ENCODE measurements around the gene ANKRD33.
"Not testable (repeated sequence)": the region's sequence is repeated elsewhere in the genome, so short reads cannot be mapped to it uniquely, and the experiment has no call there.

Gene ANKRD33

GRCh38 chr12:51883998-51884675 is 3.8 kb upstream of the ANKRD33 start:
- no peak for TF ChIP-seq CTCF (IDR thresholded peaks at IDR 0.05)
- H3K4me3 ChIP-seq (ENCODE audit: low read depth, low read length): no peak overlapping the region

DNA sequence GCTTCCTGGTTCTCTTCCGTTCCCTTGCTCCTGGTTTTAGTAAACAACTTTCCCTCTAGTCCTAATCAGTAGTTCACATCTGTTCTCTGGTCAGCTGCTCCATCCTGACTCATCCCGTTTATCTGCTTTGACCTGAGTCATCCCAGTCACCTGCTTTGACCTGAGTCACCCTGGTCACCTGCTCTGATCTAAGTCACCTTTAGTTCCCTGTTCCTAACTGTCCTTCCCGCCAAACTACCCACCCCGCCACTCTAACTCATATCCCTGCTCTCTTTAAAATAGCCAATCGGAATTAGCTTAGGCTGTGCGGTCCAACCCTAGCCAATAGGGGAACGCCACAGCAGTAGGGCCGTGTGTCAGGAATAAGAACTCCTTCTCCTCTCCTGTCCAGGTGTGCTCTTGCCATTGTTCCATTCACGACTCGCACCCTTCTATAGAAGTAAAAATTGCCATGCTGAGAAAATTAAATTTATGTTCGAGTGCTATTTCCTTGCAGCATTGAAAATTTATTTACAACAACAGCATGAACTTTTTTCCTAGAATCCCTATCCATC is 3.1 kb upstream of the ANKRD33 start:
- no peaks in the 10 kb centered on the region for H3K27me3 ChIP-seq (ENCODE audit: control insufficient read depth, insufficient read depth, low read length)
- H3K4me1 ChIP-seq: peaks cover 50% of the 10 kb centered on the region
- peak overlapping the region; percentile 27 for H2AFZ ChIP-seq
- H3K9ac ChIP-seq: no peak overlapping the region
- H3K79me2 ChIP-seq: no peaks in the 10 kb centered on the region
- no peaks in the 10 kb centered on the region for H3K36me3 ChIP-seq (ENCODE audit: control insufficient read depth, insufficient read depth, low read length)
- H3K4me2 ChIP-seq (ENCODE audit: low read length): peak overlapping the region; percentile 1
- no peaks in the 10 kb centered on the region for H3K9me3 ChIP-seq (ENCODE audit: control insufficient read depth, low read length)
- TF ChIP-seq CTCF (IDR thresholded peaks at IDR 0.05): no peak
- no peak overlapping the region for H3K4me3 ChIP-seq (ENCODE audit: low read depth, low read length)
- peak overlapping the region; percentile 70 for H3K27ac ChIP-seq

More at GRCh38 chr12:51883998-51884675, 3.8 kb upstream of the ANKRD33 start:
- Histone ChIP-seq H3K27ac (peak overlapping the region; percentile 70), H3K36me3 (ENCODE audit: control insufficient read depth, insufficient read depth, low read length) (no peaks in the 10 kb centered on the region), H2AFZ (peak overlapping the region; percentile 27), H3K9me3 (ENCODE audit: control insufficient read depth, low read length) (no peaks in the 10 kb centered on the region), H3K4me1 (peaks cover 43% of the 10 kb centered on the region), H3K9ac (no peak overlapping the region), H3K4me2 (ENCODE audit: low read length) (peak overlapping the region; percentile 9), H3K27me3 (ENCODE audit: control insufficient read depth, insufficient read depth, low read length) (no peaks in the 10 kb centered on the region), H3K79me2 (no peaks in the 10 kb centered on the region)

DNA sequence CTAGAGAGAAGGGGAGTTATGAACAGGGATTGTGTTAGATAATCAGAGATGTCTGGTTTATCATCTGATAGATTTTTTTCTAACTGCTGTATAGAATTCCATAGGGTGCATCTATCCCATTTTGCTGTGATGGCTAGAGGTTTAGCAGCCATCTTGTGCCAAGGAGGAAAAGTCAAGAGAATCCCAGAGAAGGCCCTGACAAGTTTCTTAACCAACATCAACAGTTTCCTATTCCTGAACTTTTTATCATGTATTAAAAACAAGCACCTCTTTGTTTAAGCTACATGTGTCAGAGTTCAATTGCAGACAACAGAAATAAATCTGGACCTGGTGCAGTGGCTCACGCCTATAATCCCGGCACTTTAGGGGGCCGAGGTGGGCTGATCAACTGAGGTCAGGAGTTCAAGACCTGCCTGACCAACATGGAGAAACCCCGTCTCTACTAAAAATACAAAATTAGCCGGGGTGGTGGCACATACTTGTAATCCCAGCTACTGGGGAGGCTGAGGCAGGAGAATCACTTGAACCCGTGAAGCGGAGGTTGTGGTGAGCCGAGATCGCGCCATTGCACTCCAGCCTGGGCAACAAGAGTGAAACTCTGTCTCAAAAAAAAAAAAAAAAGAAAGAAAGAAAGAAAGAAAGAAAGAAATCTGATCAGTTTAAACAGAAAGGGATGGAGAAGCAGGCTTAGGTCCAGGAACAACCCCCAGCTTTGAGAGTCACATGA is 2.4 kb upstream of the ANKRD33 start:
- Histone ChIP-seq H2AFZ (peak overlapping the region; percentile 6), H3K27ac (peak overlapping the region; percentile 70), H3K4me1 (peaks cover 51% of the 10 kb centered on the region), H3K4me2 (ENCODE audit: low read length) (peak overlapping the region; percentile 5)
- not testable (repeated sequence) for H3K27me3 ChIP-seq (ENCODE audit: control insufficient read depth, insufficient read depth, low read length); H3K79me2 ChIP-seq; H3K9ac ChIP-seq; H3K4me3 ChIP-seq (ENCODE audit: low read depth, low read length); H3K36me3 ChIP-seq (ENCODE audit: control insufficient read depth, insufficient read depth, low read length); H3K9me3 ChIP-seq (ENCODE audit: control insufficient read depth, low read length)

DNA sequence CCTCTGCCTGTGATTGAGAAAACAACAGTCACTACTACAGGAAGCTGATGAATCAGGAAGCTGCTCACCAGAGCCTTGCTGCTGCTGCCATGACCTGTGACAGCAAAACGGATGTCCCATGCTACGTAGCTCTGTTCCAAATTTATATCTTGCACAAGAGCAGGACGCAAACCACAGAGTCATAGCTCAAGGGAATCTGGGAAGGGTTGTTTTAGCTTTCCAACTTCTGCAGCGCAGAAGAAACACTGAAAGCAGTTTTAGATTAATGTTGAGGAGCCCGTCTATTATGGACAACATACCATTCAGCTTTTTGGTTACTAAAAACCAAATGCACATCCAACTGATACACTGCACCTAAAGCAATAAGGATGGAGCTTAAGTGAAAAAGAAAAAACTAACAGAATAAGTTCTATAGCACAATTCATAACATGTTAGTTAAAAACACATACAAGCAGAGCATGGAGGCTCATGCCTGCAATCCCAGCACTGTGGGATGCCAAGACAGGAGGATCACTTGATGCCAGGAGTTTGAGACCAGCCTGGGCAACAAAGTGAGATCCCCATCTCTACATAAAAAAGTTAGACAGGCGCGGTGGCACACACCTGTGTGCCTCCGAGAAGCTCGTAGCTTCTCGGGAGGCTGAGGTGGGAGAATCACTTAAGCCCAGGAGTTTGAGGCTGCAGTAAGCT is 1.7 kb upstream of the ANKRD33 start:
- H3K27me3 ChIP-seq (ENCODE audit: control insufficient read depth, insufficient read depth, low read length): no peaks in the 10 kb centered on the region
- H2AFZ ChIP-seq: peak overlapping the region; percentile 6
- H3K79me2 ChIP-seq: no peaks in the 10 kb centered on the region
- no peaks in the 10 kb centered on the region for H3K36me3 ChIP-seq (ENCODE audit: control insufficient read depth, insufficient read depth, low read length)
- no peaks in the 10 kb centered on the region for H3K9me3 ChIP-seq (ENCODE audit: control insufficient read depth, low read length)
- H3K27ac ChIP-seq: peak overlapping the region; percentile 70
- no peak overlapping the region for H3K9ac ChIP-seq
- peak overlapping the region; percentile 5 for H3K4me2 ChIP-seq (ENCODE audit: low read length)
- no peak overlapping the region for H3K4me3 ChIP-seq (ENCODE audit: low read depth, low read length)
- peaks cover 51% of the 10 kb centered on the region for H3K4me1 ChIP-seq
- no peak for TF ChIP-seq CTCF (IDR thresholded peaks at IDR 0.05)
